Measurements from ENCODE around the gene TMEM183A.

TMEM183A gene

DNA sequence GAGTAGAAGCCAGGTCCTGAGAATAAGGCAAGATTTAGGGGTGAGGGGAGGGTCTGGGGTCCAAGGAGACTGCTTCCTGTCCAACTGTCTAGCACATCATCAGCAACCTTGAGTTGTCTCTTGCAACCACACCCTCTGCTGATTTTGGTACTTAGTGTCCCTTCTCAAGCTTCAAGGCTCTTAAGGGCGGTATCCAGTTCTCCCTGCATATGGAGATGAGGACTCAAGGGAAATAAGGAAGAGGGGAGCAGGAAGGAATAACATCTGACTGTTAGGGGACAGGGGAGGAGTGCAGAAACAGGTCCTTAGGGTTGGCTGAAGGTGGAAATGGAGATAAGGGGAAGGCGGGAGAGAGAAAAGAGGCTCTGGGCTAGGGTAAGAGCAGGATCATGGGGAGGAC, 66.3 kb downstream of the TMEM183A start:
- no peak for DNase-seq

Data from KG1 (cell line).